SU-DHL-6 (cell line): Measurements from ENCODE around the gene PRKAG1.

Experiments used
- CTCF ChIP-seq: fragments of 200-600 bp; sonication (generic); IDR thresholded peaks from one replicate; pipeline ENCODE4 v1.5.1; 2017; ENCODE audit warnings: antibody characterized with exemption, mild to moderate bottlenecking, low read length, moderate library complexity; ENCODE audit not compliant: insufficient read depth, poor library complexity, severe bottlenecking
- EZH2phosphoT487 ChIP-seq: fragments of 200-600 bp; sonication (generic), shearing (Covaris generic); conservative IDR thresholded peaks from 2 replicates; pipeline ENCODE4 v1.6.1; 2018; ENCODE audit warnings: mild to moderate bottlenecking, antibody characterized with exemption, low read length, moderate library complexity, mixed read lengths

- TF ChIP-seq CTCF (no peak), EZH2phosphoT487 (no peak)
Observed at GRCh38 chr12:49023812-49024211, 5.2 kb upstream of the PRKAG1 start.
